ENCODE results near the gene RABEP2.

Gene RABEP2

DNA sequence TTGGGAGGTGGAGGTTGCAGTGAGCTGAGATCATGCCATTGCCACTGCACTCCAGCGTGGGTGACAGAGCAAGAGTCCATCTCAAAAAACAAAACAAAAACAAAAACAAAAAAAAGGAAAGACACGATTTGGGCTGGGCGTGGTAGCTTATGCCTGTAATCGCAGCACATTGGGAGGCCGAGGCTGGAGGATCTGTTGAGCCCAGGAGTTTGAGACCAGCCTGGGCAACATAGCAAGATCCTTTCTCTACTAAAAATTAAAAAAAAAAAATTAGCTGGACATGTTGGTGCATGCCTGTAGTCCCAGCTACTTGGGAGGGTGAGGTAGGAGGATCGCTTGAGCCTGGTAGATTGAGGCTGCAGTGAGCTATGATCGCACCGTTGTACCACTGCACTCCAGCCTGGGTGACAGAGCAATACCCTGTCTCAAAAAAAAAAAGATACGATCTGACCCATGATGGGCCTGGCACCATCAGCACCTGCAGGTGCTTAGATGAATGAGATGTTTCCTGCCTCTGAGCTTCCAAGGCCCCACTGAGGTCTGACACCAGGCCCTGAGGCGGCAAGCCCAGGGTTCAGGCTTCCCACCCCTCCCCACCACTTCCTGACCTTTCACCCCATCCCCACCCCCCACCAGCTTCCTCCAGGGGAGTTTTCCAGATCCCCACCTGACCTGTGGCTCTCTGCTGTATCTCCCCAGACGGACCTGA lies 25.0 kb downstream of the RABEP2 start:
- no peak overlapping the region for H3K4me3 ChIP-seq (replicated peaks; ENCODE audit: low read depth, low read length)
- TF ChIP-seq, protein P1, sequence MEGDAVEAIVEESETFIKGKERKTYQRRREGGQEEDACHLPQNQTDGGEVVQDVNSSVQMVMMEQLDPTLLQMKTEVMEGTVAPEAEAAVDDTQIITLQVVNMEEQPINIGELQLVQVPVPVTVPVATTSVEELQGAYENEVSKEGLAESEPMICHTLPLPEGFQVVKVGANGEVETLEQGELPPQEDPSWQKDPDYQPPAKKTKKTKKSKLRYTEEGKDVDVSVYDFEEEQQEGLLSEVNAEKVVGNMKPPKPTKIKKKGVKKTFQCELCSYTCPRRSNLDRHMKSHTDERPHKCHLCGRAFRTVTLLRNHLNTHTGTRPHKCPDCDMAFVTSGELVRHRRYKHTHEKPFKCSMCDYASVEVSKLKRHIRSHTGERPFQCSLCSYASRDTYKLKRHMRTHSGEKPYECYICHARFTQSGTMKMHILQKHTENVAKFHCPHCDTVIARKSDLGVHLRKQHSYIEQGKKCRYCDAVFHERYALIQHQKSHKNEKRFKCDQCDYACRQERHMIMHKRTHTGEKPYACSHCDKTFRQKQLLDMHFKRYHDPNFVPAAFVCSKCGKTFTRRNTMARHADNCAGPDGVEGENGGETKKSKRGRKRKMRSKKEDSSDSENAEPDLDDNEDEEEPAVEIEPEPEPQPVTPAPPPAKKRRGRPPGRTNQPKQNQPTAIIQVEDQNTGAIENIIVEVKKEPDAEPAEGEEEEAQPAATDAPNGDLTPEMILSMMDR (IDR thresholded peaks at IDR 0.05; ENCODE audit: low read length, missing control alignments) = no peak
- DNase-seq (ENCODE audit: low read depth) = no peak

DNA sequence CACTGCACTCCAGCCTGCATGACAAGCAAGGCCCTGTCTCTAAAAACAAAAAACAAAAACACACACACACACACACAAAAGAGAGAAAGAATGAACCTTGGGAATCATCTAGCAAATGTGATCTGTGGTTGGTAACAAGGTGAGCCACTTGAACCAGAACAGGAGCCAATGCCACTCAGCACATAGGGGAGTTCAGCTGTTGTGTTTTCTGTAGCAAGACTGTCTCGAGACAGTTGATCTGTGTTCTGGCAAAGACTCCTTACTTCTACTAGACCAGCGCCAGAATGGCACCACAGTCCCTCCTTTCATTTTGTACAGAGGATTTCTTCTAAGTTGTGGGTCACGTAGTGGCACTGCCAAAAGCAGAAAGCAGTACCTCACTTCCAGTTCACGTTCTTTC lies 26.1 kb downstream of the RABEP2 start:
- TF ChIP-seq, protein P1 (IDR thresholded peaks at IDR 0.05; ENCODE audit: low read length, missing control alignments) = no peak
- DNase-seq (ENCODE audit: low read depth) = no peak

DNA sequence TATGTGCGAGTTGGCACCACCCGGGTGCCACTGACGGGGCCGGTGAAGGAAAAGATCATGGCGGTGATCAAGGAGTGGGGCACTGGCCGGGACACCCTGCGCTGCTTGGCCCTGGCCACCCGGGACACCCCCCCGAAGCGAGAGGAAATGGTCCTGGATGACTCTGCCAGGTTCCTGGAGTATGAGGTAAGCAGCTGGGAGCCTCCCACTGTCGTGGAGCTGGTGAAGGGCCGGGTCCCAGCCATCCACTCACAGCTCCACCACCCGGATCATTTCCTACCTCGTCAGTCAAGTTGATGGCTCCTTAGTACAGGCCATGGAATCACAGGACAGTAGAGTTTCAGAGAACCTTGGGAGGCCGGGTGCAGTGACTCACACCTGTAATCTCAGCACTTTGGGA lies 26.8 kb downstream of the RABEP2 start:
- no peak for DNase-seq (ENCODE audit: low read depth)
- no peak overlapping the region for H3K4me3 ChIP-seq (replicated peaks; ENCODE audit: low read depth, low read length)
- TF ChIP-seq, protein P1 (IDR thresholded peaks at IDR 0.05; ENCODE audit: low read length, missing control alignments) = no peak

More for the DNA sequence above, 26.1 kb downstream of the RABEP2 start:
- H3K4me3 ChIP-seq (replicated peaks; ENCODE audit: low read depth, low read length) = no peak overlapping the region

DNA sequence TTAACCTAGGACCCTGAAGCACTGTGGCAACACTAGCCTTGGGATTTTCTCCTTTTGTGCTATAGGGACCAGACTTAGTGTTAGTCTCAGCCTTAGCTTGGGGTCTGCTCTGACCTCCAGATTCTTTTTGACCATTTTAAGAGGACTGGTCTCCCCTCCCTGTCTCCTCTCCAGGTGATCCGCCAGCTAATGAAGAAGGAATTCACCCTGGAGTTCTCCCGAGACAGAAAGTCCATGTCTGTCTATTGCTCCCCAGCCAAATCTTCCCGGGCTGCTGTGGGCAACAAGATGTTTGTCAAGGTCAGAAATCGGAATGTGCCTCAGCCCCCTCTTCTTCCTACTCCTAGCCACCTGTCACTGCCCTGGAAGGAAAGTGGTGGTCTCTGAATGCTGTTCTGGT lies 27.2 kb downstream of the RABEP2 start:
- DNase-seq (ENCODE audit: low read depth) = no peak
- TF ChIP-seq, protein P1 (IDR thresholded peaks at IDR 0.05; ENCODE audit: low read length, missing control alignments) = no peak
- H3K4me3 ChIP-seq (replicated peaks; ENCODE audit: low read depth, low read length) = no peak overlapping the region

DNA sequence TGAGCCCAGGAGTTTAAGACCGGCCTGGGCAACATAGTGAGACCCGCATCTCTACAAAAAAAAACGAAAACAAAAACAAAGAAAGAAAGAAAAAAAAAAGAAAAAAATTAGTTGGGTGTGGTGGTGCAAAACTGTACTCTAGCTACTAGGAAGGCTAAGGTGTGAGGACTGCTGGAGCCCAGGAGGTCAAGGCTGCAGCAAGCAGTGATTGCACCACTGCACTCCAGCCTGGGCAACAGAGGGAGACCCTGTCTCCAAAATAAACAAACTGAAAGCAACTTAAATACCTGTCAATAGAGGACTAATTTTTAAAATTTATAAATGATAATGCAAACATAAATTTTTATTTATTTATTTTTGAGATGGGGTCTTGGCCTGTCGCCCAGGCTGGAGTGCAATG lies 29.4 kb downstream of the RABEP2 start:
- TF ChIP-seq, protein P1 (IDR thresholded peaks at IDR 0.05; ENCODE audit: low read length, missing control alignments) = no peak
- no peak for DNase-seq (ENCODE audit: low read depth)
- no peak overlapping the region for H3K4me3 ChIP-seq (replicated peaks; ENCODE audit: low read depth, low read length)

DNA sequence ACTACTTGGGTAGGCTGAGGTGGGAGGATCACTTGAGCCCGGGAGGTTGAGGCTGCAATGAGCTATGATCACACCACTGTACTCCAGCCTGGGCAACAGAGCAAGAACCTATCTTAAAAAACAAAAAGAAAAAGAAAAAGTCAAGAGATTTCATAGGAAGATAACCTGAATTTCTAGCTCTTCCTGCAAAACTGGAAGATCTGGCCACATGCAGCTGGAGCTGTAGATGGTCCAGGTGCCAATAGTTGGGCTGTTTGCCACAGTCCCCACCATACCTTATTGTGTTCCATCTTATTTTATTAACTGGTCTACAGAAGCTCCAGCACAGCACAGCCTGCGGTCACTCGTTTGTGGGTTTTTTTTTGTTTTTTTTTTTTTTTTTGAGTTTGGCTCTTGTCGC lies 31.7 kb downstream of the RABEP2 start:
- no peak overlapping the region for H3K4me3 ChIP-seq (replicated peaks; ENCODE audit: low read depth, low read length)
- no peak for DNase-seq (ENCODE audit: low read depth)
- TF ChIP-seq, protein P1 (IDR thresholded peaks at IDR 0.05; ENCODE audit: low read length, missing control alignments) = no peak
